PC-9 (cell line): ENCODE measurements around the gene P2RY12. TPM values are rescaled to one million over a fixed set of nuclear protein-coding genes. Genes with fewer than 3 reads are reported as not detected.
A peak's percentile ranks its signal among the peaks of the same experiment; 100 is the strongest.

Experiments used
- BruUV-seq: library from RNA; stranded (reverse); fragments of 400-500 nt; replicated peaks from 2 replicates; lab custom pipeline; 2021; lab: Mats Ljungman, UMichigan
- CTCF ChIA-PET: fragments of 300-600 bp; sonication (Branson Sonifier 250); formaldehyde crosslinking; loops from one replicate; lab custom pipeline; 2022; ENCODE audit warnings: antibody characterized with exemption; lab: Charles Lee
- POLR2A ChIA-PET: fragments of 300-600 bp; sonication (Branson Sonifier 250); formaldehyde crosslinking; loops from one replicate; lab custom pipeline; 2022; ENCODE audit warnings: antibody characterized with exemption; ENCODE audit not compliant: unreplicated experiment; lab: Charles Lee
- DNase-seq, 2 experiments: peaks; one replicate each; pipeline versions ENCODE4 v3.0.0 to v3.0.0-alpha.2; 2015 to 2022; ENCODE audit warnings: mixed read lengths in 1 of 2
- H2AFZ ChIP-seq: fragments of 200-600 bp; sonication (generic); 2 replicates; pipeline ENCODE4 v1.8.1; 2017; ENCODE audit warnings: antibody characterized with exemption
- H3F3A ChIP-seq: fragments of 200-600 bp; sonication (generic); 2 replicates; pipeline ENCODE4 v1.8.1; 2017; ENCODE audit warnings: antibody characterized with exemption, mild to moderate bottlenecking, low read depth; ENCODE audit not compliant: insufficient read depth
- H3K27ac ChIP-seq: fragments of 200-600 bp; sonication (generic); 2 replicates; pipeline ENCODE4 v1.6.1; 2016; ENCODE audit warnings: mixed run types
- H3K27me3 ChIP-seq: fragments of 200-600 bp; sonication (generic); 2 replicates; pipeline ENCODE4 v1.6.1; 2016; ENCODE audit warnings: low read depth, mixed run types; ENCODE audit not compliant: insufficient read depth
- H3K36me3 ChIP-seq: fragments of 200-600 bp; sonication (generic); 2 replicates; pipeline ENCODE4 v1.6.1; 2016; ENCODE audit warnings: low read depth, mixed run types
- H3K4me1 ChIP-seq: fragments of 200-600 bp; sonication (generic); replicated peaks from 2 replicates; pipeline ENCODE4 v1.6.1; 2016; ENCODE audit warnings: mixed run types; ENCODE audit not compliant: insufficient read depth
- H3K4me2 ChIP-seq: fragments of 200-600 bp; sonication (generic); 2 replicates; pipeline ENCODE4 v1.6.1; 2017; ENCODE audit warnings: mixed run types
- H3K4me3 ChIP-seq: fragments of 200-600 bp; sonication (generic); 2 replicates; pipeline ENCODE4 v1.6.1; 2016; ENCODE audit warnings: mixed run types
- H3K79me2 ChIP-seq: fragments of 200-600 bp; sonication (generic); 2 replicates; pipeline ENCODE4 v1.6.1; 2017; ENCODE audit warnings: low read depth, mixed run types
- H3K9me2 ChIP-seq: fragments of 200-600 bp; sonication (generic); 2 replicates; pipeline ENCODE4 v1.8.1; 2017; ENCODE audit warnings: mild to moderate bottlenecking; ENCODE audit not compliant: insufficient read depth
- H3K9me3 ChIP-seq: fragments of 200-600 bp; sonication (generic); 2 replicates; pipeline ENCODE4 v1.8.1; 2016; ENCODE audit warnings: low read depth; ENCODE audit not compliant: insufficient read depth
- H4K20me1 ChIP-seq: fragments of 200-600 bp; sonication (generic); 2 replicates; pipeline ENCODE4 v1.8.1; 2017; ENCODE audit not compliant: insufficient read depth
- CTCF ChIP-seq: fragments of 200-600 bp; sonication (generic); conservative IDR thresholded peaks from 2 replicates; pipeline ENCODE4 v1.6.1; 2017; ENCODE audit warnings: mixed run types, antibody characterized with exemption, mild to moderate bottlenecking, moderate library complexity
- EZH2 ChIP-seq: fragments of 200-600 bp; sonication (generic); IDR thresholded peaks from 2 replicates; pipeline ENCODE4 v1.8.0; 2017; ENCODE audit warnings: antibody characterized with exemption, low read depth
- intact Hi-C: fragments of 100-400 bp; cut with micrococcal nuclease; formaldehyde crosslinking; loops from one replicate; pipeline ENCODE4 v1.10.0; 2022; ENCODE audit not compliant: unreplicated experiment
- total RNA-seq: library from RNA; stranded (reverse); gene quantifications from 2 replicates; pipeline ENCODE4 v1.2.3, GENCODE V29; 2021

The P2RY12 gene
- total RNA-seq, 1 experiment from 2014 or later, result not detected

GRCh38 chr3:151412989-151413388 lies 28.4 kb upstream of the P2RY12 start:
- Histone ChIP-seq H3K27me3 (no peaks in the 10 kb centered on the region), H3K79me2 (no peaks in the 10 kb centered on the region), H3K4me1 (no peaks in the 10 kb centered on the region), H2AFZ (no peak overlapping the region), H4K20me1 (no peaks in the 10 kb centered on the region), H3K4me3 (no peak overlapping the region), H3K9me2 (no peaks in the 10 kb centered on the region), H3K27ac (no peak overlapping the region), H3K4me2 (no peak overlapping the region), H3K36me3 (no peaks in the 10 kb centered on the region), H3K9me3 (no peaks in the 10 kb centered on the region), H3F3A (no peaks in the 10 kb centered on the region)
- POLR2A ChIA-PET, result no interaction called here
- BruUV-seq, result no TSS peak
- no peak for DNase-seq
- CTCF ChIA-PET, result no interaction called here
- TF ChIP-seq EZH2 (no peak), CTCF (peak; percentile 28; the same call in 1 of the 2 replicates)
- intact Hi-C loops, result no loop called here

GRCh38 chr3:151410891-151411559 lies 26.5 kb upstream of the P2RY12 start:
- intact Hi-C loops, result no loop called here
- DNase-seq, result no peak

GRCh38 chr3:151407928-151408327 lies 23.4 kb upstream of the P2RY12 start:
- no peaks in the 10 kb centered on the region for H3K9me3 ChIP-seq
- no TSS peak for BruUV-seq
- ChIA-PET POLR2A (interaction anchor here (0.6 kb wide), 1 partner anchor 16 kb away, joined by 4 read pairs; no protein-coding TSS in a partner anchor), CTCF (no interaction called here)
- no peaks in the 10 kb centered on the region for H4K20me1 ChIP-seq
- no peak overlapping the region for H2AFZ ChIP-seq
- no peak overlapping the region for H3K4me3 ChIP-seq
- H3K27me3 ChIP-seq, result no peaks in the 10 kb centered on the region
- no peaks in the 10 kb centered on the region for H3K79me2 ChIP-seq
- DNase-seq, result no peak
- no peaks in the 10 kb centered on the region for H3K4me1 ChIP-seq
- no peaks in the 10 kb centered on the region for H3K36me3 ChIP-seq
- H3K4me2 ChIP-seq, result no peak overlapping the region
- no peak overlapping the region for H3K27ac ChIP-seq
- H3F3A ChIP-seq, result no peaks in the 10 kb centered on the region
- TF ChIP-seq EZH2 (no peak), CTCF (no peak)
- H3K9me2 ChIP-seq, result no peaks in the 10 kb centered on the region
- intact Hi-C loops, result no loop called here

More at GRCh38 chr3:151410891-151411559, 26.5 kb upstream of the P2RY12 start:
- no peaks in the 10 kb centered on the region for H3K79me2 ChIP-seq
- H2AFZ ChIP-seq, result no peak overlapping the region
- CTCF ChIA-PET, result no interaction called here
- no peaks in the 10 kb centered on the region for H3K27me3 ChIP-seq
- no peak overlapping the region for H3K27ac ChIP-seq
- H3K4me3 ChIP-seq, result no peak overlapping the region
- no peaks in the 10 kb centered on the region for H3K36me3 ChIP-seq
- POLR2A ChIA-PET, result no interaction called here
- no peaks in the 10 kb centered on the region for H4K20me1 ChIP-seq
- no peak for TF ChIP-seq CTCF
- TF ChIP-seq EZH2, result no peak
- no peaks in the 10 kb centered on the region for H3K9me2 ChIP-seq
- no peaks in the 10 kb centered on the region for H3K4me1 ChIP-seq
- H3K4me2 ChIP-seq, result no peak overlapping the region
- no TSS peak for BruUV-seq
- no peaks in the 10 kb centered on the region for H3F3A ChIP-seq
- H3K9me3 ChIP-seq, result no peaks in the 10 kb centered on the region
